Stimulated activated CD8-positive, alpha-beta memory T cell treated with anti-CD3 and anti-CD28 coated beads, Interleukin-7, amount 100 ng/mL, for 24 hours (primary cell): ENCODE measurements around the gene OSBPL8.
A peak's percentile ranks its signal among the peaks of the same experiment; 100 is the strongest.
"Not testable (repeated sequence)": the region's sequence is repeated elsewhere in the genome, so short reads cannot be mapped to it uniquely, and the experiment has no call there.

Source experiments
- DNase-seq: peaks from one replicate; pipeline ENCODE4 v3.0.0-alpha.2; 2020; ENCODE audit warnings: low read depth

Gene OSBPL8

GRCh38 chr12:76360316-76360715 is 199.3 kb downstream of the OSBPL8 start:
- DNase-seq: no peak

GRCh38 chr12:76356071-76356470 is 203.5 kb downstream of the OSBPL8 start:
- no peak for DNase-seq

- DNase-seq: peak; percentile 73
Observed at GRCh38 chr12:76348079-76348901, 211.3 kb downstream of the OSBPL8 start, which contains the start of gene BBS10. Gene BBS10 (minus strand): TSS chr12:76348415. CDS start chr12:76348358, 57 bp downstream.

GRCh38 chr12:76346798-76347420 is 212.7 kb downstream of the OSBPL8 start:
- no peak for DNase-seq

GRCh38 chr12:76346236-76346635 is 213.3 kb downstream of the OSBPL8 start:
- no peak for DNase-seq

- no peak for DNase-seq
Observed at GRCh38 chr12:76345569-76345968, 214.0 kb downstream of the OSBPL8 start.

- no peak for DNase-seq
Observed at GRCh38 chr12:76341436-76342030, 218.0 kb downstream of the OSBPL8 start.

GRCh38 chr12:76340680-76341435 is 218.7 kb downstream of the OSBPL8 start:
- DNase-seq: no peak

- DNase-seq: no peak
Observed at GRCh38 chr12:76337583-76337982, 222.0 kb downstream of the OSBPL8 start.

GRCh38 chr12:76332606-76333005 is 227.0 kb downstream of the OSBPL8 start:
- DNase-seq: no peak

- no peak for DNase-seq
Observed at GRCh38 chr12:76329606-76330005, 230.0 kb downstream of the OSBPL8 start.

GRCh38 chr12:76329159-76329558 is 230.4 kb downstream of the OSBPL8 start:
- no peak for DNase-seq

GRCh38 chr12:76319595-76320319 is 239.8 kb downstream of the OSBPL8 start:
- not testable (repeated sequence) for DNase-seq

GRCh38 chr12:76318773-76319594 is 240.6 kb downstream of the OSBPL8 start:
- no peak for DNase-seq

GRCh38 chr12:76317976-76318375 is 241.6 kb downstream of the OSBPL8 start:
- DNase-seq: no peak

- no peak for DNase-seq
Observed at GRCh38 chr12:76316468-76316867, 243.1 kb downstream of the OSBPL8 start.

GRCh38 chr12:76313299-76313698 is 246.3 kb downstream of the OSBPL8 start:
- no peak for DNase-seq

GRCh38 chr12:76312315-76312714 is 247.3 kb downstream of the OSBPL8 start:
- no peak for DNase-seq

- no peak for DNase-seq
Observed at GRCh38 chr12:76311796-76312195, 247.8 kb downstream of the OSBPL8 start.

GRCh38 chr12:76310110-76310509 is 249.5 kb downstream of the OSBPL8 start:
- DNase-seq: no peak

- no peak for DNase-seq
Observed at GRCh38 chr12:76308866-76309265, 250.7 kb downstream of the OSBPL8 start.
